HG02763 (cell line): Measurements from ENCODE around the gene PPP1R9B.

ENCODE experiments used
- ATAC-seq: cut with Tn5 transposase; IDR thresholded peaks from one replicate; pipeline ENCODE4 v1.9.1; 2021; ENCODE audit warnings: mild to moderate bottlenecking, moderate library complexity; ENCODE audit not compliant: unreplicated experiment

PPP1R9B gene

GRCh38 chr17:50144845-50145531 is 5.5 kb downstream of the PPP1R9B start:
- ATAC-seq: no peak

- no peak for ATAC-seq
Measured at GRCh38 chr17:50144355-50144754, 6.1 kb downstream of the PPP1R9B start.

- ATAC-seq: no peak
Measured at GRCh38 chr17:50143461-50144176, 6.9 kb downstream of the PPP1R9B start.

GRCh38 chr17:50141745-50142110 is 8.7 kb downstream of the PPP1R9B start:
- ATAC-seq: no peak

GRCh38 chr17:50141026-50141744 is 9.3 kb downstream of the PPP1R9B start:
- ATAC-seq: no peak

GRCh38 chr17:50139950-50140885 is 10.3 kb downstream of the PPP1R9B start:
- ATAC-seq: peak; percentile 53

GRCh38 chr17:50139185-50139783 is 11.2 kb downstream of the PPP1R9B start:
- ATAC-seq: no peak

GRCh38 chr17:50137042-50137441 is 13.4 kb downstream of the PPP1R9B start:
- ATAC-seq: no peak

GRCh38 chr17:50136096-50136687 is 14.3 kb downstream of the PPP1R9B start:
- no peak for ATAC-seq

GRCh38 chr17:50135316-50136095 is 15.0 kb downstream of the PPP1R9B start:
- ATAC-seq: no peak

GRCh38 chr17:50134206-50135110 is 16.0 kb downstream of the PPP1R9B start:
- ATAC-seq: no peak

- no peak for ATAC-seq
Measured at GRCh38 chr17:50133769-50134099, 16.7 kb downstream of the PPP1R9B start.

- ATAC-seq: no peak
Measured at GRCh38 chr17:50133028-50133768, 17.3 kb downstream of the PPP1R9B start.

GRCh38 chr17:50132104-50132794 is 18.2 kb downstream of the PPP1R9B start:
- ATAC-seq: no peak

- no peak for ATAC-seq
Measured at GRCh38 chr17:50130559-50131305, 19.7 kb downstream of the PPP1R9B start.
